ENCODE data around the gene LIMS2.

LIMS2 gene

DNA sequence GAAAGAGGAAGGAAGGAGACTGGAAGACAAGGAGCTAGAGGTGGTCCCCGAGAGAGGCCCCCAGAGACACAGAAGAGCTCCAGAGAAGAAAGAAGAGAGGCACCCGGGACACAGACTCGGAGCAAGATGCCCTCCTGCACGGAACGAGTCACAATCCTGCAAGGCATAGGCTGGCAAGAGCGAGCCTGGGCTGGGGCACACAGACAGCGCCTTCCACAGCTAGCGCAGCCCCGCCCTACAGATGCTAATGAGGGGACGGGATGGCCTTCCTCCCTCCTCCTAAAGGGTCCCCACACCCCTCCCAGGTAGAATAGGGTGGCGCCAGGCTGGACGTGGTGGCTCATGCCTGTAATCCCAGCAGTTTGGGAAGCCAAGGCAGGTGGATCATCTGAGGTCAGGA is 49.2 kb downstream of the LIMS2 start:
- TF ChIP-seq SNAI2 (CRISPR knock-in tag; IDR thresholded peaks at IDR 0.05), result no peak
- no peak for TF ChIP-seq ZNF8 (CRISPR knock-in tag; IDR thresholded peaks at IDR 0.05)
- TF ChIP-seq OSR1 (CRISPR knock-in tag; IDR thresholded peaks at IDR 0.05), result no peak
- TF ChIP-seq, protein P1, sequence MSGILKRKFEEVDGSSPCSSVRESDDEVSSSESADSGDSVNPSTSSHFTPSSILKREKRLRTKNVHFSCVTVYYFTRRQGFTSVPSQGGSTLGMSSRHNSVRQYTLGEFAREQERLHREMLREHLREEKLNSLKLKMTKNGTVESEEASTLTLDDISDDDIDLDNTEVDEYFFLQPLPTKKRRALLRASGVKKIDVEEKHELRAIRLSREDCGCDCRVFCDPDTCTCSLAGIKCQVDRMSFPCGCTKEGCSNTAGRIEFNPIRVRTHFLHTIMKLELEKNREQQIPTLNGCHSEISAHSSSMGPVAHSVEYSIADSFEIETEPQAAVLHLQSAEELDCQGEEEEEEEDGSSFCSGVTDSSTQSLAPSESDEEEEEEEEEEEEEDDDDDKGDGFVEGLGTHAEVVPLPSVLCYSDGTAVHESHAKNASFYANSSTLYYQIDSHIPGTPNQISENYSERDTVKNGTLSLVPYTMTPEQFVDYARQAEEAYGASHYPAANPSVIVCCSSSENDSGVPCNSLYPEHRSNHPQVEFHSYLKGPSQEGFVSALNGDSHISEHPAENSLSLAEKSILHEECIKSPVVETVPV (CRISPR knock-in tag; IDR thresholded peaks at IDR 0.05), result no peak
- no peak for TF ChIP-seq ARNTL (CRISPR knock-in tag; IDR thresholded peaks at IDR 0.05; ENCODE audit: borderline replicate concordance, low read depth)
- TF ChIP-seq ZC3H10 (CRISPR knock-in tag; IDR thresholded peaks at IDR 0.05), result no peak
- TF ChIP-seq, protein P2, sequence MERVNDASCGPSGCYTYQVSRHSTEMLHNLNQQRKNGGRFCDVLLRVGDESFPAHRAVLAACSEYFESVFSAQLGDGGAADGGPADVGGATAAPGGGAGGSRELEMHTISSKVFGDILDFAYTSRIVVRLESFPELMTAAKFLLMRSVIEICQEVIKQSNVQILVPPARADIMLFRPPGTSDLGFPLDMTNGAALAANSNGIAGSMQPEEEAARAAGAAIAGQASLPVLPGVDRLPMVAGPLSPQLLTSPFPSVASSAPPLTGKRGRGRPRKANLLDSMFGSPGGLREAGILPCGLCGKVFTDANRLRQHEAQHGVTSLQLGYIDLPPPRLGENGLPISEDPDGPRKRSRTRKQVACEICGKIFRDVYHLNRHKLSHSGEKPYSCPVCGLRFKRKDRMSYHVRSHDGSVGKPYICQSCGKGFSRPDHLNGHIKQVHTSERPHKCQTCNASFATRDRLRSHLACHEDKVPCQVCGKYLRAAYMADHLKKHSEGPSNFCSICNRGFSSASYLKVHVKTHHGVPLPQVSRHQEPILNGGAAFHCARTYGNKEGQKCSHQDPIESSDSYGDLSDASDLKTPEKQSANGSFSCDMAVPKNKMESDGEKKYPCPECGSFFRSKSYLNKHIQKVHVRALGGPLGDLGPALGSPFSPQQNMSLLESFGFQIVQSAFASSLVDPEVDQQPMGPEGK (CRISPR knock-in tag; IDR thresholded peaks at IDR 0.05; ENCODE audit: borderline replicate concordance), result no peak
- TF ChIP-seq, protein P3, sequence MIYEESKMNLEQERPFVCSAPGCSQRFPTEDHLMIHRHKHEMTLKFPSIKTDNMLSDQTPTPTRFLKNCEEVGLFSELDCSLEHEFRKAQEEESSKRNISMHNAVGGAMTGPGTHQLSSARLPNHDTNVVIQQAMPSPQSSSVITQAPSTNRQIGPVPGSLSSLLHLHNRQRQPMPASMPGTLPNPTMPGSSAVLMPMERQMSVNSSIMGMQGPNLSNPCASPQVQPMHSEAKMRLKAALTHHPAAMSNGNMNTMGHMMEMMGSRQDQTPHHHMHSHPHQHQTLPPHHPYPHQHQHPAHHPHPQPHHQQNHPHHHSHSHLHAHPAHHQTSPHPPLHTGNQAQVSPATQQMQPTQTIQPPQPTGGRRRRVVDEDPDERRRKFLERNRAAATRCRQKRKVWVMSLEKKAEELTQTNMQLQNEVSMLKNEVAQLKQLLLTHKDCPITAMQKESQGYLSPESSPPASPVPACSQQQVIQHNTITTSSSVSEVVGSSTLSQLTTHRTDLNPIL (CRISPR knock-in tag; IDR thresholded peaks at IDR 0.05; ENCODE audit: low read depth), result no peak
- no peak for TF ChIP-seq POU6F1 (CRISPR knock-in tag; IDR thresholded peaks at IDR 0.05; ENCODE audit: borderline replicate concordance, low read depth)
- TF ChIP-seq, protein P4, sequence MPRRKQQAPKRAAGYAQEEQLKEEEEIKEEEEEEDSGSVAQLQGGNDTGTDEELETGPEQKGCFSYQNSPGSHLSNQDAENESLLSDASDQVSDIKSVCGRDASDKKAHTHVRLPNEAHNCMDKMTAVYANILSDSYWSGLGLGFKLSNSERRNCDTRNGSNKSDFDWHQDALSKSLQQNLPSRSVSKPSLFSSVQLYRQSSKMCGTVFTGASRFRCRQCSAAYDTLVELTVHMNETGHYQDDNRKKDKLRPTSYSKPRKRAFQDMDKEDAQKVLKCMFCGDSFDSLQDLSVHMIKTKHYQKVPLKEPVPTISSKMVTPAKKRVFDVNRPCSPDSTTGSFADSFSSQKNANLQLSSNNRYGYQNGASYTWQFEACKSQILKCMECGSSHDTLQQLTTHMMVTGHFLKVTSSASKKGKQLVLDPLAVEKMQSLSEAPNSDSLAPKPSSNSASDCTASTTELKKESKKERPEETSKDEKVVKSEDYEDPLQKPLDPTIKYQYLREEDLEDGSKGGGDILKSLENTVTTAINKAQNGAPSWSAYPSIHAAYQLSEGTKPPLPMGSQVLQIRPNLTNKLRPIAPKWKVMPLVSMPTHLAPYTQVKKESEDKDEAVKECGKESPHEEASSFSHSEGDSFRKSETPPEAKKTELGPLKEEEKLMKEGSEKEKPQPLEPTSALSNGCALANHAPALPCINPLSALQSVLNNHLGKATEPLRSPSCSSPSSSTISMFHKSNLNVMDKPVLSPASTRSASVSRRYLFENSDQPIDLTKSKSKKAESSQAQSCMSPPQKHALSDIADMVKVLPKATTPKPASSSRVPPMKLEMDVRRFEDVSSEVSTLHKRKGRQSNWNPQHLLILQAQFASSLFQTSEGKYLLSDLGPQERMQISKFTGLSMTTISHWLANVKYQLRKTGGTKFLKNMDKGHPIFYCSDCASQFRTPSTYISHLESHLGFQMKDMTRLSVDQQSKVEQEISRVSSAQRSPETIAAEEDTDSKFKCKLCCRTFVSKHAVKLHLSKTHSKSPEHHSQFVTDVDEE (CRISPR knock-in tag; IDR thresholded peaks at IDR 0.05), result no peak
- no peak for TF ChIP-seq ZFP30 (CRISPR knock-in tag; IDR thresholded peaks at IDR 0.05)
- no peak for TF ChIP-seq TOX (CRISPR knock-in tag; IDR thresholded peaks at IDR 0.05; ENCODE audit: borderline replicate concordance)
- TF ChIP-seq CSDC2 (CRISPR knock-in tag; IDR thresholded peaks at IDR 0.05), result no peak
- no peak for TF ChIP-seq ISL1 (CRISPR knock-in tag; IDR thresholded peaks at IDR 0.05)
- TF ChIP-seq BACH2 (CRISPR knock-in tag; IDR thresholded peaks at IDR 0.05; ENCODE audit: borderline replicate concordance), result no peak
- no peak for TF ChIP-seq GLIS3 (CRISPR knock-in tag; IDR thresholded peaks at IDR 0.05)
- no peak for TF ChIP-seq TCF4 (CRISPR knock-in tag; IDR thresholded peaks at IDR 0.05; ENCODE audit: borderline replicate concordance)
- no peak for TF ChIP-seq RARB (CRISPR knock-in tag; IDR thresholded peaks at IDR 0.05)
- no peak for ATAC-seq

- no peak for ATAC-seq
- TF ChIP-seq ISL1 (CRISPR knock-in tag; IDR thresholded peaks at IDR 0.05) (no peak), ARNTL (CRISPR knock-in tag; IDR thresholded peaks at IDR 0.05; ENCODE audit: borderline replicate concordance, low read depth) (no peak), ZC3H10 (CRISPR knock-in tag; IDR thresholded peaks at IDR 0.05) (no peak), CSDC2 (CRISPR knock-in tag; IDR thresholded peaks at IDR 0.05) (no peak), ESRRG (CRISPR knock-in tag; IDR thresholded peaks at IDR 0.05) (no peak), POU6F1 (CRISPR knock-in tag; IDR thresholded peaks at IDR 0.05; ENCODE audit: borderline replicate concordance, low read depth) (no peak), ZNF565 (CRISPR knock-in tag; conservative IDR thresholded peaks at IDR 0.05; ENCODE audit: low read depth) (no peak), BACH2 (CRISPR knock-in tag; IDR thresholded peaks at IDR 0.05; ENCODE audit: borderline replicate concordance) (no peak), ZNF70 (CRISPR knock-in tag; IDR thresholded peaks at IDR 0.05) (no peak), ZNF8 (CRISPR knock-in tag; IDR thresholded peaks at IDR 0.05) (no peak), SNAI2 (CRISPR knock-in tag; IDR thresholded peaks at IDR 0.05) (no peak), OSR1 (CRISPR knock-in tag; IDR thresholded peaks at IDR 0.05) (no peak)
- TF ChIP-seq, protein P2 (CRISPR knock-in tag; IDR thresholded peaks at IDR 0.05; ENCODE audit: borderline replicate concordance), result no peak
- TF ChIP-seq, protein P3 (CRISPR knock-in tag; IDR thresholded peaks at IDR 0.05; ENCODE audit: low read depth), result no peak
- TF ChIP-seq, protein P4 (CRISPR knock-in tag; IDR thresholded peaks at IDR 0.05), result no peak
Measured at GRCh38 chr2:127625572-127625951, 49.8 kb downstream of the LIMS2 start.
